Measurements from ENCODE around the gene ADCY2. TPM values are rescaled to one million over a fixed set of nuclear protein-coding genes. Genes with fewer than 3 reads are reported as not detected.

Gene ADCY2
- total and polyA plus RNA-seq, 2 experiments from 2014 or later, result 23.8 to 74.9 TPM

- Histone ChIP-seq H3K36me3 (ENCODE audit: insufficient read depth) (no peaks in the 10 kb centered on the region), H3K27ac (ENCODE audit: low read depth) (no peak overlapping the region), H3K4me2 (no peak overlapping the region), H2AFZ (no peak overlapping the region), H3F3A (replicated peaks; ENCODE audit: low read depth) (no peaks in the 10 kb centered on the region), H3K79me2 (replicated peaks; ENCODE audit: insufficient read depth) (peaks cover 98% of the 10 kb centered on the region), H3K4me1 (ENCODE audit: insufficient read depth) (peaks cover 44% of the 10 kb centered on the region), H3K9me2 (ENCODE audit: insufficient read depth) (no peaks in the 10 kb centered on the region), H3K27me3 (ENCODE audit: insufficient read depth) (no peaks in the 10 kb centered on the region), H4K20me1 (replicated peaks; ENCODE audit: insufficient read depth) (peaks cover 22% of the 10 kb centered on the region), H3K4me3 (no peak overlapping the region)
- TF ChIP-seq JUNB (IDR thresholded peaks at IDR 0.05; ENCODE audit: unreplicated experiment) (no peak), ZNF331 (CRISPR knock-in tag; IDR thresholded peaks at IDR 0.05; ENCODE audit: low read depth) (no peak), CREB1 (CRISPR knock-in tag; IDR thresholded peaks at IDR 0.05; ENCODE audit: low read depth) (no peak), EZH2phosphoT487 (IDR thresholded peaks at IDR 0.05; ENCODE audit: unreplicated experiment) (no peak), ZNF462 (CRISPR knock-in tag; IDR thresholded peaks at IDR 0.05) (no peak), NANOG (IDR thresholded peaks at IDR 0.05; ENCODE audit: borderline replicate concordance) (no peak), CTCF (conservative IDR thresholded peaks at IDR 0.05; ENCODE audit: low read depth in 2 of 2) (no peak), ZNF114 (CRISPR knock-in tag; IDR thresholded peaks at IDR 0.05) (no peak), STAT1 (IDR thresholded peaks at IDR 0.05; ENCODE audit: unreplicated experiment) (no peak), ETS1 (IDR thresholded peaks at IDR 0.05) (no peak), REST (IDR thresholded peaks at IDR 0.05; ENCODE audit: unreplicated experiment) (no peak), POLR2AphosphoS5 (IDR thresholded peaks at IDR 0.05; ENCODE audit: low read depth) (no peak), EZH2 (IDR thresholded peaks at IDR 0.05; ENCODE audit: low read depth, unreplicated experiment) (no peak)
- no peak overlapping the region for H3K4me3 Mint-ChIP-seq
- H3K27me3 Mint-ChIP-seq (ENCODE audit: insufficient read depth, low read depth, poor library complexity), result peaks cover under 1% of the 10 kb centered on the region
- H3K36me3 Mint-ChIP-seq (ENCODE audit: low read depth), result peaks cover 19% of the 10 kb centered on the region
- H3K4me1 Mint-ChIP-seq, result peaks cover 6% of the 10 kb centered on the region
- no peak for DNase-seq (ENCODE audit: low spot score)
- no peak for ATAC-seq
- H3K9me3 Mint-ChIP-seq, result peaks cover 17% of the 10 kb centered on the region
- no peak overlapping the region for H3K27ac Mint-ChIP-seq
These were observed 97.1 kb downstream of the ADCY2 start for GRCh38 chr5:7493081-7493480.

Measured in GM23338 (cell line).